Fibroblast of peridontal ligament (primary cell): ENCODE results near the gene TMEM87B.

ENCODE experiments used
- DNase-seq: peaks from one replicate; pipeline ENCODE4 v3.0.0-alpha.2; 2010; ENCODE audit errors: extremely low read depth

The TMEM87B gene, protein sequence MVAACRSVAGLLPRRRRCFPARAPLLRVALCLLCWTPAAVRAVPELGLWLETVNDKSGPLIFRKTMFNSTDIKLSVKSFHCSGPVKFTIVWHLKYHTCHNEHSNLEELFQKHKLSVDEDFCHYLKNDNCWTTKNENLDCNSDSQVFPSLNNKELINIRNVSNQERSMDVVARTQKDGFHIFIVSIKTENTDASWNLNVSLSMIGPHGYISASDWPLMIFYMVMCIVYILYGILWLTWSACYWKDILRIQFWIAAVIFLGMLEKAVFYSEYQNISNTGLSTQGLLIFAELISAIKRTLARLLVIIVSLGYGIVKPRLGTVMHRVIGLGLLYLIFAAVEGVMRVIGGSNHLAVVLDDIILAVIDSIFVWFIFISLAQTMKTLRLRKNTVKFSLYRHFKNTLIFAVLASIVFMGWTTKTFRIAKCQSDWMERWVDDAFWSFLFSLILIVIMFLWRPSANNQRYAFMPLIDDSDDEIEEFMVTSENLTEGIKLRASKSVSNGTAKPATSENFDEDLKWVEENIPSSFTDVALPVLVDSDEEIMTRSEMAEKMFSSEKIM

GRCh38 chr2:112054847-112055729 is at the start of gene TMEM87B:
Gene TMEM87B, plus strand, starts transcription at chr2:112055269. Its CDS starts 323 bp downstream, at chr2:112055592.
- peak; percentile 96 for DNase-seq

DNA sequence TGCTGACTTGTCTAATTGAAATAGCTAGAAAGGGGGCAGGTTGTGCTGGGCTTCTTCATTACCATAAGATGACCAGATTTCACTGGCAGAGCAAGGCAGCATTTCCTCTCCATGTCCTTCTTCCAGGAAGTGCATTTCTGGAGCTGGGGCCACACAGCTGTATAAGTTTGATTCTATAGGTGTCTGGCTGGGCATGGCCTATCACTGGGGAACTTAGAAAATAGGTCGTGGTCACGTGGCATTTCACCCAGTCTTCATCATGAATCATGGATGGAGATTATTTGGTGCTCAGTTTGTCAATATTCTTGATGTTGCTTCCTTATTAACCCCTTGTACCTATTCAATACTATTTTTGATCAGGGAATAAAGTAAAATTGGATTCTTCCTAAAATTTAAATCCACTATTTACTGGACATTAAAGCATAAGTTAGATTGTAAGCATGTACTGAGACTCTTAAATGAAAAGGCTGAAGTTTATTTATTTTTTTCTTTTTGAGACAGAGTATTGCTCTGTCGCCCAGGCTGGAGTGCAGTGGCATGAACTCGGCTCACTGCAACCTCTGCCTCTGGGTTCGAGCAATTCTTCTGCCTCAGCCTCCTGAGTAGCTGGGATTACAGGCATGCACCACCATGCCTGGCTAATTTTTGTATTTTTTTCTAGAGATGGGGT is 49.5 kb upstream of the TMEM87B start:
- DNase-seq, result no peak

DNA sequence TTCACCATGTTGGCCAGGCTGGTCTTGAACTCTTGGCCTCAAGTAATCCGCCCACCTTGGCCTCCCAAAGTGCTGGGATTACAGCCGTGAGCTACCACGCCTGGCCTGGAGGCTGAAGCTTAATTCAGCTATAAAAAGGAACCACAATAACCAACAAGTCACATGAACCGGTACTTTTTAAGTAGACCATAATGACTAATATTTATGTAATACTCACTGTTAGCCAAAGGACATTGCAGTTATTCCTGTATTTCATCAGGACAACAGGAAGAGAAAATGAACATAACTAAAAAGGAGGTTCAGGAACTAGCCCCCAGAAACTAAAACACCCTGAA is 49.0 kb upstream of the TMEM87B start:
- peak; percentile 15 for DNase-seq

DNA sequence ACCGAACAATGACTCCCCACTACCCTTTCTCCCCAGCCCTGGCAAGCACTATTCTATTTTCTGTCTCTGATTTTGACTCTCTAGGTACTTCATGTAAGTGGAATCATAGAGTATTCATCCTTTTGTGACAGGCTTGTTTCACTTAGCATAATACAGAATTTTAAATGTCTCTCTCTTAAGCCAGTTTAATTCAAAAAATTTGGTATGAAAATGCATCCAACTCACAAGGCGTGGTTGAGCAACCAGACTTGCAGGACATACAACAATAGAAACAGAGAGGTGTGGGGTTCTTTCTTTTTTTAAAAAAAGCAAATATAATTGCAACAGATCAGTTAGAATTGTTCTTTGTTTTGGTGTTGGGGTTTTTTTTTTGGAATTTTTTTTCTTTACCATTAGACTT is 47.6 kb upstream of the TMEM87B start:
- DNase-seq, result no peak

GRCh38 chr2:112008910-112009485 is 46.1 kb upstream of the TMEM87B start:
- DNase-seq, result no peak

GRCh38 chr2:112010751-112011150 is 44.3 kb upstream of the TMEM87B start:
- no peak for DNase-seq

GRCh38 chr2:112012556-112012955 is 42.5 kb upstream of the TMEM87B start:
- no peak for DNase-seq

GRCh38 chr2:112018846-112019245 is 36.2 kb upstream of the TMEM87B start:
- DNase-seq, result no peak

DNA sequence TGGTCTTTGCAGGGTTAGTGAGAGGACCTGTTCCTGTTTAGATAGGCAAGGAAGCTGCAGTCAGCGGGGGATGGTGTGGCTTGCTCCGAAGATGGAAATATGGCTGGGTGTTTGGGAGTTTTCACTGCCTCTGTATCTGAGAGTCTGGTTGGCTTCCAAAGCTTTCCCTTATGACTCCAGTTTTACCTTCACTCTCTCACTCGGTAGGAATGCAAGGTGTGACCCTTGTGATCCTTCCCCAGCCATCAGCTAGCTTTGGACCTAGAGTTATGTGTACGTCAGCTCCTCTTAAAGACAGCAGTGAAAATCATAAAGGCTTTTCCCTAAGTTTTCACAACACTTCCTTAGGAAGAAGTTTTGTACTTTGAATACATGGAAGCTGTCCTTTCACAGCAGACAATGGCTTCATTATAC is 35.5 kb upstream of the TMEM87B start:
- DNase-seq, result no peak

GRCh38 chr2:112020561-112020960 is 34.5 kb upstream of the TMEM87B start:
- no peak for DNase-seq

DNA sequence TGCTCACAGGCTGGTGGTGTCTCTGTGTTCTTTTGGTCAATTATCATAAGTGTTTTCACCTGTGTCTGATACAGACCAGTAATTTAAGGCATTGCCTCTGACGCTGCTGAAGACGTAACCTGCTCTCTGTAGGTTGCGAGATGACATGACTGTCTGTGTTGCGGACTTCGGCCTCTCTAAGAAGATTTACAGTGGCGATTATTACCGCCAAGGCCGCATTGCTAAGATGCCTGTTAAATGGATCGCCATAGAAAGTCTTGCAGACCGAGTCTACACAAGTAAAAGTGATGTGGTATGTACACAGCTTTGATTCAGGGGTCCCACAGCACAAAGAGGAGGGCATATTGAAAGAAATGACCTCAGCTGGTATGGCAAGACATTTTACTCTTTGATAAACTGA is 33.8 kb upstream of the TMEM87B start:
- DNase-seq, result no peak

DNA sequence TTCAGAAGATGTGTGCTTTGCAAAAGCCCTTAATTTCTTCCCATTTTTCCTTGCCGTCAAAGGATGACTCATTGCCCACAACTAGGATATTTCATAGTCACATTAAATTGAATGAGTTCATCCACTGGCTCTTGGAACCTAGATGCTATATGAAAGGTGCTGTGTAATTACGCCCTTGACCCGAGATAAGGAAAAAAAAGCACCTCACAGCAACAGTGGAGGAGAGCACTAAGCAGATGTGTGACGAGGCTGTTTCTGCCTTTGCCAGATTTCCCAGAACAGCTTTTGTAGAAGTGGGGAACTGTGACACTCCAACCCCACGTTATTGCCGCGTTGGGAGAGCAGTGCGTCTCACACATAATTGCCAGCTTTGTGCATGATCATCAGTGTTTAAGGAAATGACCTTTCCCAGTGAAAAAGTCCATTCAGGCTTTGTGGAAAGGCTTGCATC is 33.3 kb upstream of the TMEM87B start:
- DNase-seq, result peak; percentile 61

DNA sequence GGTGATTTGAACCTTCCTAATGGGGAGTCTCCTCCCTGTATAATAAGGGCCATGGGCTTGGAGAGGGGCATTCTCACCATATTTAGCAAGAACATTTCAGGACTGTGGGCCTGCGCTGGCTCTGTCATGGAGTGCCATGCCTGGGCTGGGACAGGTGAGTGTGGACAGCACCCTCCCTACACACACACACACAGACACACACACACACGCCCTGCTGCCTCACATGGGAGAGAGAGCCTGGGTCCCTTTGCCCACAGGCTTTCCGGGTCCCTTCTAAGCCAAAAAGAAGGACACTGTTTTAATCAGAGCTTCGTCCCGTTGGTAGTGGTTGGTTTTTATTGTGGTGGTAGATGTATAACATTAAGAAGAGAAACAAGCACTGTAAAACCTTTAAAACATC is 31.4 kb upstream of the TMEM87B start:
- DNase-seq, result no peak

GRCh38 chr2:112024231-112024630 is 30.8 kb upstream of the TMEM87B start:
- DNase-seq, result no peak

- DNase-seq, result no peak
Measured at GRCh38 chr2:112024896-112025491, 30.1 kb upstream of the TMEM87B start.

GRCh38 chr2:112026509-112026908 is 28.6 kb upstream of the TMEM87B start:
- no peak for DNase-seq

DNA sequence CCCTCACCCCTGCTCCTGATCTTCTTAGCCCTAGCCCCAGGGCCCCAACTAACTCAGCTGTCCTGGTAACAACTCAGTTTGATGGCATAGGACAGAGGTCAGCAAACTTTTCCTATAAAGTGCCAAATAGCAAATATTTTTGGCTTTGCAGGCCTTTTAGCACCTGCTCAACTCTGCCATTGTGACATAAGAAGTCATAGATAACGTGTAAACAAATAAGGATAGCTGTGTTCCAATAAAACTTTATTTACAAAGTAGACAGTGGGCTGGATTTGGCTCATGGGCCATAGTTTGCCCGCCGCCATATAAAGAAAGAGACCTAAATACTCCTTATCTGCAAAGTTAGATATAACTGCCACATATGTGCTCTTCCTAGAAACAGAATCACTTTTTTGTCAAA is 27.3 kb upstream of the TMEM87B start:
- DNase-seq, result no peak

DNA sequence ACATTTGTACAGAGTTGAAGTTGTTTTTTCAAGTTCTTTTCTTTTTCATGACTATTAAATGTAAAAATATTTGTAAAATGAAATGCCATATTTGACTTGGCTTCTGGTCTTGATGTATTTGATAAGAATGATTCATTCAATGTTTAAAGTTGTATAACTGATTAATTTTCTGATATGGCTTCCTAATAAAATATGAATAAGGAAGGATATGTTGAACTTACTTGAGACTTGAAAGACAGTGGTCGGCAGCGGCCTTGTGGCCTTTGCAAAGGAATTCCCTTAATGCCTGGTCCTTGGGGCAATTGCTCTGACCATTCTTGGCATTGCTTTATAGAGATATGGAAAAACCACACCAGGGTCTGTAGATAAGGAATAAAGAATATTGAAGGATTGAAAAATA is 25.9 kb upstream of the TMEM87B start:
- DNase-seq, result no peak

GRCh38 chr2:112031473-112032223 is 23.4 kb upstream of the TMEM87B start:
- peak; percentile 42 for DNase-seq

- DNase-seq, result peak; percentile 33
Measured at GRCh38 chr2:112032224-112032586, 22.9 kb upstream of the TMEM87B start.
